Neural progenitor cell (in vitro differentiated cells): ENCODE data around the gene CIB4. TPM values are rescaled to one million over a fixed set of nuclear protein-coding genes. Genes with fewer than 3 reads are reported as not detected.

Source experiments
- DNase-seq: peaks from one replicate; pipeline ENCODE4 v3.0.0-alpha.2; 2016; ENCODE audit warnings: low spot score
- H2AFZ ChIP-seq: fragments of 200-600 bp; sonication (generic); replicated peaks from 2 replicates; pipeline ENCODE4 v1.6.1; 2016; ENCODE audit warnings: antibody characterized with exemption
- H3F3A ChIP-seq: fragments of 200-600 bp; sonication (generic); 2 replicates; pipeline ENCODE4 v1.6.1; 2016; ENCODE audit warnings: antibody characterized with exemption, low read depth
- H3K27ac ChIP-seq: fragments of 200-600 bp; sonication (generic); 2 replicates; pipeline ENCODE4 v1.5.1; 2016; ENCODE audit warnings: mild to moderate bottlenecking
- H3K27me3 ChIP-seq: fragments of 200-600 bp; sonication (generic); 2 replicates; pipeline ENCODE4 v1.6.1; 2016; ENCODE audit warnings: mild to moderate bottlenecking, moderate library complexity
- H3K36me3 ChIP-seq: fragments of 200-600 bp; sonication (generic); 2 replicates; pipeline ENCODE4 v1.5.1; 2016
- H3K4me1 ChIP-seq: fragments of 200-600 bp; sonication (generic); 2 replicates; pipeline ENCODE4 v1.6.1; 2016; ENCODE audit warnings: mixed run types
- H3K4me2 ChIP-seq: fragments of 200-600 bp; sonication (generic); 2 replicates; pipeline ENCODE4 v1.6.1; 2016
- H3K4me3 ChIP-seq: fragments of 200-600 bp; sonication (generic); 2 replicates; pipeline ENCODE4 v1.5.1; 2016
- H3K79me2 ChIP-seq: fragments of 200-600 bp; sonication (generic); 2 replicates; pipeline ENCODE4 v1.6.1; 2016; ENCODE audit warnings: low read depth
- H3K9ac ChIP-seq: fragments of 200-600 bp; sonication (generic); 2 replicates; pipeline ENCODE4 v1.6.1; 2016
- H3K9me3 ChIP-seq: fragments of 200-600 bp; sonication (generic); 2 replicates; pipeline ENCODE4 v1.5.1; 2016; ENCODE audit warnings: low read depth
- H4K20me1 ChIP-seq: fragments of 200-600 bp; sonication (generic); 2 replicates; pipeline ENCODE4 v1.6.1; 2016; ENCODE audit warnings: low read depth
- H3K27ac Mint-ChIP-seq: 3 replicates; pipeline ENCODE4 v1.8.0; 2021; ENCODE audit warnings: mixed read lengths
- H3K27me3 Mint-ChIP-seq: 2 replicates; pipeline ENCODE4 v1.8.0; 2022; ENCODE audit warnings: low read depth, mild to moderate bottlenecking, inconsistent platforms, moderate library complexity, mixed read lengths; ENCODE audit not compliant: insufficient read depth
- H3K36me3 Mint-ChIP-seq: 3 replicates; pipeline ENCODE4 v1.8.0; 2021; ENCODE audit warnings: mixed read lengths
- H3K4me1 Mint-ChIP-seq: 3 replicates; pipeline ENCODE4 v1.8.0; 2021; ENCODE audit warnings: mixed read lengths
- H3K4me3 Mint-ChIP-seq: 3 replicates; pipeline ENCODE4 v1.8.0; 2021; ENCODE audit warnings: mild to moderate bottlenecking, moderate library complexity, mixed read lengths
- H3K9me3 Mint-ChIP-seq: 3 replicates; pipeline ENCODE4 v1.8.0; 2020; ENCODE audit warnings: mixed read lengths
- CTCF ChIP-seq: fragments of 200-600 bp; sonication (generic); IDR thresholded peaks from 2 replicates; pipeline ENCODE4 v1.5.1; 2017; ENCODE audit warnings: antibody characterized with exemption, mild to moderate bottlenecking
- EZH2 ChIP-seq: fragments of 200-600 bp; sonication (generic); IDR thresholded peaks from 2 replicates; pipeline ENCODE4 v1.6.1; 2017; ENCODE audit warnings: antibody characterized with exemption, mild to moderate bottlenecking, moderate library complexity
- EZH2phosphoT487 ChIP-seq: fragments of 200-600 bp; sonication (generic); IDR thresholded peaks from 2 replicates; pipeline ENCODE4 v1.6.1; 2017; ENCODE audit warnings: antibody characterized with exemption
- total RNA-seq: library from RNA; depleted of rRNA; stranded (reverse); fragments of >200 nt; gene quantifications from 2 replicates; pipeline ENCODE4 v1.2.3, GENCODE V29; 2015; ENCODE audit warnings: low replicate concordance

CIB4 gene
- total RNA-seq, 1 donor from 2014 or later = not detected

- Mint-ChIP-seq H3K36me3 (no peaks in the 10 kb centered on the region), H3K9me3 (no peaks in the 10 kb centered on the region), H3K27ac (no peak overlapping the region), H3K4me3 (no peak overlapping the region), H3K4me1 (peaks cover 32% of the 10 kb centered on the region), H3K27me3 (peaks cover 3% of the 10 kb centered on the region)
- TF ChIP-seq CTCF = no peak
- no peak for TF ChIP-seq EZH2phosphoT487
- no peak for TF ChIP-seq EZH2
- no peak overlapping the region for H3K4me2 ChIP-seq
- no peaks in the 10 kb centered on the region for H3F3A ChIP-seq
- peaks cover 14% of the 10 kb centered on the region for H3K4me1 ChIP-seq
- H3K36me3 ChIP-seq = no peaks in the 10 kb centered on the region
- no peak overlapping the region for H3K4me3 ChIP-seq
- no peak overlapping the region for H3K27ac ChIP-seq
- H3K9me3 ChIP-seq = no peaks in the 10 kb centered on the region
- no peaks in the 10 kb centered on the region for H3K27me3 ChIP-seq
- DNase-seq = no peak
- H3K79me2 ChIP-seq = no peaks in the 10 kb centered on the region
- no peak overlapping the region for H2AFZ ChIP-seq
- H4K20me1 ChIP-seq = no peaks in the 10 kb centered on the region
- no peak overlapping the region for H3K9ac ChIP-seq
These were observed 1.4 kb downstream of the CIB4 start for GRCh38 chr2:26639685-26640243.

GRCh38 chr2:26637811-26638310, 3.3 kb downstream of the CIB4 start:
- Histone ChIP-seq H4K20me1 (no peaks in the 10 kb centered on the region), H2AFZ (no peak overlapping the region)
- H3K27me3 Mint-ChIP-seq = peaks cover 6% of the 10 kb centered on the region

GRCh38 chr2:26636935-26637334, 4.2 kb downstream of the CIB4 start:
- no peak overlapping the region for H3K4me3 Mint-ChIP-seq
- H3K27ac Mint-ChIP-seq = no peak overlapping the region
- H3K4me2 ChIP-seq = no peak overlapping the region
- no peaks in the 10 kb centered on the region for H3K36me3 ChIP-seq
- H3K4me1 ChIP-seq = peaks cover 8% of the 10 kb centered on the region
- no peaks in the 10 kb centered on the region for H3K9me3 Mint-ChIP-seq
- no peak overlapping the region for H2AFZ ChIP-seq
- no peaks in the 10 kb centered on the region for H3K36me3 Mint-ChIP-seq
- no peaks in the 10 kb centered on the region for H3K9me3 ChIP-seq
- no peaks in the 10 kb centered on the region for H3K79me2 ChIP-seq
- DNase-seq = no peak
- H3F3A ChIP-seq = no peaks in the 10 kb centered on the region
- H3K4me3 ChIP-seq = no peak overlapping the region
- no peak overlapping the region for H3K27ac ChIP-seq
- H3K9ac ChIP-seq = no peak overlapping the region
- peaks cover 22% of the 10 kb centered on the region for H3K4me1 Mint-ChIP-seq
- H4K20me1 ChIP-seq = no peaks in the 10 kb centered on the region
- TF ChIP-seq EZH2 (no peak), EZH2phosphoT487 (no peak)
- no peaks in the 10 kb centered on the region for H3K27me3 ChIP-seq
- peaks cover 6% of the 10 kb centered on the region for H3K27me3 Mint-ChIP-seq

More at GRCh38 chr2:26637811-26638310, 3.3 kb downstream of the CIB4 start:
- no peaks in the 10 kb centered on the region for H3K36me3 ChIP-seq
- H3K4me1 Mint-ChIP-seq = peaks cover 27% of the 10 kb centered on the region
- H3F3A ChIP-seq = no peaks in the 10 kb centered on the region
- no peak overlapping the region for H3K27ac ChIP-seq
- H3K4me2 ChIP-seq = no peak overlapping the region
- TF ChIP-seq EZH2 (no peak), CTCF (no peak), EZH2phosphoT487 (no peak)
- DNase-seq = no peak
- no peaks in the 10 kb centered on the region for H3K79me2 ChIP-seq
- H3K9ac ChIP-seq = no peak overlapping the region
- no peaks in the 10 kb centered on the region for H3K36me3 Mint-ChIP-seq
- H3K4me3 ChIP-seq = no peak overlapping the region
- no peak overlapping the region for H3K27ac Mint-ChIP-seq
- H3K9me3 ChIP-seq = no peaks in the 10 kb centered on the region
- peaks cover 14% of the 10 kb centered on the region for H3K4me1 ChIP-seq
- H3K4me3 Mint-ChIP-seq = no peak overlapping the region
- no peaks in the 10 kb centered on the region for H3K27me3 ChIP-seq
- H3K9me3 Mint-ChIP-seq = no peaks in the 10 kb centered on the region

- Mint-ChIP-seq H3K4me1 (peaks cover 17% of the 10 kb centered on the region), H3K36me3 (no peaks in the 10 kb centered on the region), H3K27me3 (peaks cover 7% of the 10 kb centered on the region), H3K4me3 (no peak overlapping the region), H3K9me3 (no peaks in the 10 kb centered on the region), H3K27ac (no peak overlapping the region)
- no peaks in the 10 kb centered on the region for H3K27me3 ChIP-seq
- H3K4me2 ChIP-seq = no peak overlapping the region
- peaks cover 8% of the 10 kb centered on the region for H3K4me1 ChIP-seq
- H3K27ac ChIP-seq = no peak overlapping the region
- no peak overlapping the region for H3K9ac ChIP-seq
- DNase-seq = no peak
- no peaks in the 10 kb centered on the region for H3K36me3 ChIP-seq
- no peaks in the 10 kb centered on the region for H3K79me2 ChIP-seq
- H3K4me3 ChIP-seq = no peak overlapping the region
- no peaks in the 10 kb centered on the region for H4K20me1 ChIP-seq
- no peaks in the 10 kb centered on the region for H3K9me3 ChIP-seq
- no peaks in the 10 kb centered on the region for H3F3A ChIP-seq
- H2AFZ ChIP-seq = no peak overlapping the region
- TF ChIP-seq CTCF (no peak), EZH2 (no peak), EZH2phosphoT487 (no peak)
These were observed 5.8 kb downstream of the CIB4 start for GRCh38 chr2:26635401-26635800.
